ENCODE measurements around the gene PCCA. TPM values are rescaled to one million over a fixed set of nuclear protein-coding genes. Genes with fewer than 3 reads are reported as not detected.
"Not testable (repeated sequence)": the region's sequence is repeated elsewhere in the genome, so short reads cannot be mapped to it uniquely, and the experiment has no call there.

The PCCA gene
- polyA plus RNA-seq, 1 donor = 20.0 TPM

- no peak overlapping the region for H3K27ac ChIP-seq (ENCODE audit: low read length)
Measured at GRCh38 chr13:100362781-100363180, 273.9 kb downstream of the PCCA start.

DNA sequence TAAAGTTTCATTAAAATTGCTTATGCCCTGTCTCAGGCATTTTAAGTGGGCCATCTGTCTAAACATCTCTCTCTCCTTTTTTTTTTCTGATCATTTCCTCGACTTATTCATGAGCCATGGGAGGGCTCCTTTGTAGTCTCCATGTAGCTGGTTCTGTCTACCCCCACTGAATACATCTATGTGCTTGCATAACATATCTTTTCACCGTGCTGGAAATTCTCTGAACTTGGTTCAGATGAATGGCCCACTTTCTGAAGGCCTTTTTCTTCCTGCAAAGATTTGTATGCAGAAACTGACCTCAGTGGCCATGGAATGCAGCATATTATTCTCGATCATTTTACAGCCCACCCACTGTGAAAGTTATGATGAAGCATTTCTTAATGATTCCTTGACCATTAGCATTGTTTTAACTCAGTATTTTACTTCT lies 274.4 kb downstream of the PCCA start:
- Histone ChIP-seq H3K27ac (ENCODE audit: low read length) (no peak overlapping the region), H3K4me1 (ENCODE audit: control insufficient read depth, insufficient read depth, low read length) (no peaks in the 10 kb centered on the region), H3K36me3 (ENCODE audit: control insufficient read depth, insufficient read depth, low read length) (no peaks in the 10 kb centered on the region), H3K27me3 (ENCODE audit: control insufficient read depth, insufficient read depth, low read length) (no peaks in the 10 kb centered on the region), H3K4me3 (ENCODE audit: low read length) (no peak overlapping the region), H3K9me3 (ENCODE audit: control insufficient read depth, low read depth, low read length) (no peaks in the 10 kb centered on the region)
- no CpG with 5 or more reads among the region's 3 CpGs for WGBS (ENCODE audit: insufficient coverage, low lambda C conversion rate)
- DNase-seq = no peak

More at GRCh38 chr13:100362781-100363180, 273.9 kb downstream of the PCCA start:
- 17% methylated on average over 1 of the region's 1 CpG for WGBS (ENCODE audit: insufficient coverage, low lambda C conversion rate)
- Histone ChIP-seq H3K9me3 (ENCODE audit: control insufficient read depth, low read depth, low read length) (no peaks in the 10 kb centered on the region), H3K36me3 (ENCODE audit: control insufficient read depth, insufficient read depth, low read length) (no peaks in the 10 kb centered on the region), H3K27me3 (ENCODE audit: control insufficient read depth, insufficient read depth, low read length) (no peaks in the 10 kb centered on the region), H3K4me3 (ENCODE audit: low read length) (no peak overlapping the region), H3K4me1 (ENCODE audit: control insufficient read depth, insufficient read depth, low read length) (no peaks in the 10 kb centered on the region)
- no peak for DNase-seq

GRCh38 chr13:100363874-100364273 lies 275.0 kb downstream of the PCCA start:
- no peak overlapping the region for H3K4me3 ChIP-seq (ENCODE audit: low read length)
- H3K36me3 ChIP-seq (ENCODE audit: control insufficient read depth, insufficient read depth, low read length) = no peaks in the 10 kb centered on the region
- WGBS (ENCODE audit: insufficient coverage, low lambda C conversion rate) = 90% methylated on average over 2 of the region's 2 CpGs
- no peak for DNase-seq
- no peaks in the 10 kb centered on the region for H3K4me1 ChIP-seq (ENCODE audit: control insufficient read depth, insufficient read depth, low read length)
- H3K27me3 ChIP-seq (ENCODE audit: control insufficient read depth, insufficient read depth, low read length) = no peaks in the 10 kb centered on the region
- no peak overlapping the region for H3K27ac ChIP-seq (ENCODE audit: low read length)
- no peaks in the 10 kb centered on the region for H3K9me3 ChIP-seq (ENCODE audit: control insufficient read depth, low read depth, low read length)

- WGBS (ENCODE audit: insufficient coverage, low lambda C conversion rate) = no CpG with 5 or more reads among the region's 4 CpGs
Measured at GRCh38 chr13:100364591-100364990, 275.7 kb downstream of the PCCA start.

GRCh38 chr13:100365680-100366079 lies 276.8 kb downstream of the PCCA start:
- H3K4me3 ChIP-seq (ENCODE audit: low read length) = no peak overlapping the region
- H3K9me3 ChIP-seq (ENCODE audit: control insufficient read depth, low read depth, low read length) = no peaks in the 10 kb centered on the region
- WGBS (ENCODE audit: insufficient coverage, low lambda C conversion rate) = 100% methylated on average over 2 of the region's 3 CpGs
- H3K27me3 ChIP-seq (ENCODE audit: control insufficient read depth, insufficient read depth, low read length) = no peaks in the 10 kb centered on the region
- no peaks in the 10 kb centered on the region for H3K36me3 ChIP-seq (ENCODE audit: control insufficient read depth, insufficient read depth, low read length)
- no peaks in the 10 kb centered on the region for H3K4me1 ChIP-seq (ENCODE audit: control insufficient read depth, insufficient read depth, low read length)
- no peak for DNase-seq
- no peak overlapping the region for H3K27ac ChIP-seq (ENCODE audit: low read length)

More at GRCh38 chr13:100364591-100364990, 275.7 kb downstream of the PCCA start:
- no peak overlapping the region for H3K4me3 ChIP-seq (ENCODE audit: low read length)
- H3K4me1 ChIP-seq (ENCODE audit: control insufficient read depth, insufficient read depth, low read length) = no peaks in the 10 kb centered on the region
- no peaks in the 10 kb centered on the region for H3K9me3 ChIP-seq (ENCODE audit: control insufficient read depth, low read depth, low read length)
- no peak for DNase-seq
- no peaks in the 10 kb centered on the region for H3K36me3 ChIP-seq (ENCODE audit: control insufficient read depth, insufficient read depth, low read length)
- H3K27ac ChIP-seq (ENCODE audit: low read length) = no peak overlapping the region
- H3K27me3 ChIP-seq (ENCODE audit: control insufficient read depth, insufficient read depth, low read length) = no peaks in the 10 kb centered on the region

- Histone ChIP-seq H3K27me3 (ENCODE audit: control insufficient read depth, insufficient read depth, low read length) (no peaks in the 10 kb centered on the region), H3K9me3 (ENCODE audit: control insufficient read depth, low read depth, low read length) (peaks cover 20% of the 10 kb centered on the region), H3K4me1 (ENCODE audit: control insufficient read depth, insufficient read depth, low read length) (no peaks in the 10 kb centered on the region), H3K4me3 (ENCODE audit: low read length) (no peak overlapping the region), H3K27ac (ENCODE audit: low read length) (no peak overlapping the region), H3K36me3 (ENCODE audit: control insufficient read depth, insufficient read depth, low read length) (peaks cover 7% of the 10 kb centered on the region)
- no peak for DNase-seq
Measured at GRCh38 chr13:100378533-100378932, 289.6 kb downstream of the PCCA start.

- H3K4me3 ChIP-seq (ENCODE audit: low read length) = no peak overlapping the region
- H3K27me3 ChIP-seq (ENCODE audit: control insufficient read depth, insufficient read depth, low read length) = no peaks in the 10 kb centered on the region
- H3K36me3 ChIP-seq (ENCODE audit: control insufficient read depth, insufficient read depth, low read length) = peaks cover 6% of the 10 kb centered on the region
- no peak for DNase-seq
- whole genome bisulfite sequencing (ENCODE audit: insufficient coverage, low lambda C conversion rate) = no CpG with 5 or more reads among the region's 16 CpGs
- H3K27ac ChIP-seq (ENCODE audit: low read length) = no peak overlapping the region
- peaks cover 20% of the 10 kb centered on the region for H3K9me3 ChIP-seq (ENCODE audit: control insufficient read depth, low read depth, low read length)
- no peaks in the 10 kb centered on the region for H3K4me1 ChIP-seq (ENCODE audit: control insufficient read depth, insufficient read depth, low read length)
Measured at GRCh38 chr13:100381595-100382224, 292.8 kb downstream of the PCCA start.

GRCh38 chr13:100382785-100383184 lies 293.9 kb downstream of the PCCA start:
- Histone ChIP-seq H3K4me1 (ENCODE audit: control insufficient read depth, insufficient read depth, low read length) (no peaks in the 10 kb centered on the region), H3K27me3 (ENCODE audit: control insufficient read depth, insufficient read depth, low read length) (no peaks in the 10 kb centered on the region), H3K9me3 (ENCODE audit: control insufficient read depth, low read depth, low read length) (peaks cover 11% of the 10 kb centered on the region), H3K4me3 (ENCODE audit: low read length) (no peak overlapping the region), H3K36me3 (ENCODE audit: control insufficient read depth, insufficient read depth, low read length) (peaks cover 8% of the 10 kb centered on the region), H3K27ac (ENCODE audit: low read length) (no peak overlapping the region)
- DNase-seq = no peak

- DNase-seq = no peak
- Histone ChIP-seq H3K27ac (ENCODE audit: low read length) (no peak overlapping the region), H3K9me3 (ENCODE audit: control insufficient read depth, low read depth, low read length) (no peaks in the 10 kb centered on the region), H3K27me3 (ENCODE audit: control insufficient read depth, insufficient read depth, low read length) (no peaks in the 10 kb centered on the region), H3K36me3 (ENCODE audit: control insufficient read depth, insufficient read depth, low read length) (peaks cover 7% of the 10 kb centered on the region), H3K4me3 (ENCODE audit: low read length) (no peak overlapping the region), H3K4me1 (ENCODE audit: control insufficient read depth, insufficient read depth, low read length) (no peaks in the 10 kb centered on the region)
- WGBS (ENCODE audit: insufficient coverage, low lambda C conversion rate) = no CpG with 5 or more reads among the region's 3 CpGs
Measured at GRCh38 chr13:100387416-100387815, 298.5 kb downstream of the PCCA start.

- not testable (repeated sequence) for H3K36me3 ChIP-seq (ENCODE audit: control insufficient read depth, insufficient read depth, low read length); DNase-seq; H3K27ac ChIP-seq (ENCODE audit: low read length); H3K4me3 ChIP-seq (ENCODE audit: low read length); H3K9me3 ChIP-seq (ENCODE audit: control insufficient read depth, low read depth, low read length); H3K27me3 ChIP-seq (ENCODE audit: control insufficient read depth, insufficient read depth, low read length); H3K4me1 ChIP-seq (ENCODE audit: control insufficient read depth, insufficient read depth, low read length)
- WGBS (ENCODE audit: insufficient coverage, low lambda C conversion rate) = no CpG with 5 or more reads among the region's 5 CpGs
Measured at GRCh38 chr13:100388150-100388549, 299.3 kb downstream of the PCCA start.

- 80% methylated on average over 1 of the region's 4 CpGs for WGBS (ENCODE audit: insufficient coverage, low lambda C conversion rate)
- H3K27ac ChIP-seq (ENCODE audit: low read length) = no peak overlapping the region
- no peaks in the 10 kb centered on the region for H3K9me3 ChIP-seq (ENCODE audit: control insufficient read depth, low read depth, low read length)
- no peaks in the 10 kb centered on the region for H3K27me3 ChIP-seq (ENCODE audit: control insufficient read depth, insufficient read depth, low read length)
- no peaks in the 10 kb centered on the region for H3K4me1 ChIP-seq (ENCODE audit: control insufficient read depth, insufficient read depth, low read length)
- no peak overlapping the region for H3K4me3 ChIP-seq (ENCODE audit: low read length)
- H3K36me3 ChIP-seq (ENCODE audit: control insufficient read depth, insufficient read depth, low read length) = peaks cover 7% of the 10 kb centered on the region
- DNase-seq = no peak
Measured at GRCh38 chr13:100388923-100389322, 300.0 kb downstream of the PCCA start.

All from large intestine (tissue), 3 donors.